22Rv1 (cell line): ENCODE measurements around the gene HIPK2.

Source experiments
- CTCF ChIP-seq: fragments of 450-650 bp; IDR thresholded peaks from 2 replicates; pipeline ENCODE4 v1.5.1; 2017; ENCODE audit warnings: mild to moderate bottlenecking
- ZFX ChIP-seq: fragments of 450-650 bp; IDR thresholded peaks from 2 replicates; pipeline ENCODE4 v1.6.1; 2017; ENCODE audit warnings: antibody characterized with exemption, borderline replicate concordance

- no peak for TF ChIP-seq ZFX
- no peak for TF ChIP-seq CTCF
These were observed 90.4 kb downstream of the HIPK2 start for GRCh38 chr7:139687211-139687954.
